Osteocyte (in vitro differentiated cells): Measurements from ENCODE around the gene IGFALS. TPM values are rescaled to one million over a fixed set of nuclear protein-coding genes. Genes with fewer than 3 reads are reported as not detected.
A peak's percentile ranks its signal among the peaks of the same experiment; 100 is the strongest.

ENCODE experiments used
- DNase-seq: peaks from one replicate; pipeline ENCODE4 v3.0.0; 2021; ENCODE audit warnings: mixed read lengths; ENCODE audit not compliant: unreplicated experiment; ENCODE audit errors: extremely low spot score
- H3K27ac Mint-ChIP-seq: one replicate; pipeline ENCODE4 v1.8.0; 2021; ENCODE audit warnings: mild to moderate bottlenecking, mixed read lengths; ENCODE audit not compliant: unreplicated experiment
- H3K27me3 Mint-ChIP-seq: one replicate; pipeline ENCODE4 v1.8.0; 2021; ENCODE audit warnings: mixed read lengths; ENCODE audit not compliant: unreplicated experiment
- H3K36me3 Mint-ChIP-seq: one replicate; pipeline ENCODE4 v1.8.0; 2021; ENCODE audit warnings: mixed read lengths; ENCODE audit not compliant: unreplicated experiment
- H3K4me1 Mint-ChIP-seq: one replicate; pipeline ENCODE4 v1.8.0; 2021; ENCODE audit warnings: mixed read lengths; ENCODE audit not compliant: unreplicated experiment
- H3K4me3 Mint-ChIP-seq: one replicate; pipeline ENCODE4 v1.8.0; 2021; ENCODE audit warnings: mild to moderate bottlenecking, moderate library complexity, mixed read lengths; ENCODE audit not compliant: unreplicated experiment
- H3K9me3 Mint-ChIP-seq: one replicate; pipeline ENCODE4 v1.8.0; 2021; ENCODE audit warnings: mixed read lengths; ENCODE audit not compliant: unreplicated experiment
- CTCF ChIP-seq: fragments of 200-600 bp; sonication (generic); IDR thresholded peaks from 2 replicates; pipeline ENCODE4 v1.5.0; 2021; ENCODE audit warnings: antibody characterized with exemption, mild to moderate bottlenecking, moderate library complexity
- total RNA-seq: library from RNA; stranded (reverse); gene quantifications from 2 replicates; pipeline ENCODE4 v1.2.1, GENCODE V29; 2021

The IGFALS gene
- total RNA-seq, 1 donor from 2014 or later, result 0.43 TPM

- Mint-ChIP-seq H3K36me3 (peaks cover 4% of the 10 kb centered on the region), H3K4me3 (no peak overlapping the region), H3K4me1 (no peaks in the 10 kb centered on the region), H3K27me3 (no peaks in the 10 kb centered on the region), H3K9me3 (no peaks in the 10 kb centered on the region), H3K27ac (no peak overlapping the region)
- DNase-seq, result peak; percentile 84
- TF ChIP-seq CTCF, result no peak
Measured at GRCh38 chr16:1791943-1792812, 1.3 kb downstream of the IGFALS start.

GRCh38 chr16:1791256-1791942 lies 2.1 kb downstream of the IGFALS start:
- Mint-ChIP-seq H3K27me3 (no peaks in the 10 kb centered on the region), H3K4me1 (no peaks in the 10 kb centered on the region), H3K9me3 (no peaks in the 10 kb centered on the region), H3K4me3 (no peak overlapping the region), H3K27ac (no peak overlapping the region), H3K36me3 (peaks cover 5% of the 10 kb centered on the region)
- no peak for TF ChIP-seq CTCF
- DNase-seq, result peak; percentile 83

GRCh38 chr16:1790611-1791255 lies 2.8 kb downstream of the IGFALS start:
- Mint-ChIP-seq H3K27me3 (no peaks in the 10 kb centered on the region), H3K4me3 (no peak overlapping the region), H3K4me1 (no peaks in the 10 kb centered on the region), H3K9me3 (no peaks in the 10 kb centered on the region), H3K36me3 (peaks cover 5% of the 10 kb centered on the region), H3K27ac (no peak overlapping the region)
- DNase-seq, result peak; percentile 84
- no peak for TF ChIP-seq CTCF

GRCh38 chr16:1790261-1790610 lies 3.3 kb downstream of the IGFALS start:
- no peaks in the 10 kb centered on the region for H3K9me3 Mint-ChIP-seq
- no peak for TF ChIP-seq CTCF
- no peak overlapping the region for H3K27ac Mint-ChIP-seq
- no peaks in the 10 kb centered on the region for H3K27me3 Mint-ChIP-seq
- no peak overlapping the region for H3K4me3 Mint-ChIP-seq
- H3K4me1 Mint-ChIP-seq, result no peaks in the 10 kb centered on the region
- H3K36me3 Mint-ChIP-seq, result peaks cover 5% of the 10 kb centered on the region
- DNase-seq, result no peak

GRCh38 chr16:1789643-1790045 lies 3.9 kb downstream of the IGFALS start:
- no peaks in the 10 kb centered on the region for H3K27me3 Mint-ChIP-seq
- no peak overlapping the region for H3K4me3 Mint-ChIP-seq
- no peak for DNase-seq
- no peaks in the 10 kb centered on the region for H3K9me3 Mint-ChIP-seq
- no peak for TF ChIP-seq CTCF
- no peak overlapping the region for H3K27ac Mint-ChIP-seq
- peaks cover 3% of the 10 kb centered on the region for H3K4me1 Mint-ChIP-seq
- H3K36me3 Mint-ChIP-seq, result peaks cover 5% of the 10 kb centered on the region
